HepG2 (cell line): Measurements from ENCODE around the gene BEST2. TPM values are rescaled to one million over a fixed set of nuclear protein-coding genes. Genes with fewer than 3 reads are reported as not detected.
A peak's percentile ranks its signal among the peaks of the same experiment; 100 is the strongest.

Source experiments
- E2F2 ChIP-seq: sonication (generic); formaldehyde crosslinking; IDR thresholded peaks from 2 replicates; pipeline ENCODE4 v1.4.0; 2020; ENCODE audit warnings: missing genetic modification reagents, borderline replicate concordance
- FLYWCH1 ChIP-seq: sonication (generic); formaldehyde crosslinking; IDR thresholded peaks from 2 replicates; pipeline ENCODE4 v1.8.1; 2023; ENCODE audit warnings: mild to moderate bottlenecking, missing genetic modification reagents
- GABPB1 ChIP-seq: IDR thresholded peaks from 2 replicates; pipeline ENCODE4 v1.6.1; 2016; ENCODE audit warnings: mild to moderate bottlenecking, missing genetic modification reagents, moderate library complexity, missing compliant biosample characterization
- GRHL1 ChIP-seq: sonication (generic); formaldehyde crosslinking; conservative IDR thresholded peaks from 2 replicates; pipeline ENCODE4 v1.8.0; 2022; ENCODE audit warnings: missing genetic modification reagents
- HOXA7 ChIP-seq: sonication (generic); formaldehyde crosslinking; IDR thresholded peaks from 2 replicates; pipeline ENCODE4 v1.8.1; 2022; ENCODE audit warnings: mild to moderate bottlenecking, missing genetic modification reagents, moderate library complexity
- LCORL ChIP-seq, 2 experiments: fragments of 450-650 bp in 1 of 2; sonication (generic) in 1 of 2; formaldehyde crosslinking in 1 of 2; IDR thresholded peaks; 2 replicates each; pipeline versions ENCODE4 v1.5.0 to v1.6.1; 2017 to 2020; ENCODE audit warnings: antibody characterized with exemption in 1 of 2, missing genetic modification reagents in 1 of 2
- NFE2 ChIP-seq: sonication (generic); formaldehyde crosslinking; IDR thresholded peaks from 2 replicates; pipeline ENCODE4 v1.4.0; 2020; ENCODE audit warnings: missing genetic modification reagents
- RERE ChIP-seq: IDR thresholded peaks from 2 replicates; pipeline ENCODE4 v1.6.1; 2016; ENCODE audit warnings: low read depth, missing genetic modification reagents, missing compliant biosample characterization
- SRF ChIP-seq: IDR thresholded peaks from 2 replicates; pipeline ENCODE4 v1.6.1; 2011; ENCODE audit warnings: mild to moderate bottlenecking, low read depth, low read length, moderate library complexity
- TCF7L2 ChIP-seq: IDR thresholded peaks from 2 replicates; pipeline ENCODE4 v1.6.1; 2011; ENCODE audit warnings: mild to moderate bottlenecking, low read depth, low read length, moderate library complexity
- TSC22D2 ChIP-seq: sonication (generic); formaldehyde crosslinking; IDR thresholded peaks from 2 replicates; pipeline ENCODE4 v1.5.1; 2020; ENCODE audit warnings: missing genetic modification reagents, mild to moderate bottlenecking, borderline replicate concordance
- ZBTB1 ChIP-seq: sonication (generic); formaldehyde crosslinking; IDR thresholded peaks from 2 replicates; pipeline ENCODE4 v1.4.0; 2020; ENCODE audit warnings: missing genetic modification reagents, borderline replicate concordance
- ZBTB21 ChIP-seq: sonication (generic); formaldehyde crosslinking; IDR thresholded peaks from 2 replicates; pipeline ENCODE4 v1.4.0; 2020; ENCODE audit warnings: missing genetic modification reagents
- polyA plus RNA-seq, 8 experiments: library from polyadenylated mRNA; depleted of rRNA in 3 of 8; stranded (reverse) in 7 of 8; unstranded in 1 of 8; fragments of >200 nt; fragmentation: Illumina TruSeq in 4 of 8; extraction: Trizol in 4 of 8; gene quantifications; 2 replicates each; pipeline versions ENCODE4 v1.2.1 to v1.2.3, GENCODE V29; 2011 to 2016; ENCODE audit warnings: low read depth in 4 of 8, missing spikeins in 1 of 8, mixed read lengths in 1 of 8; ENCODE audit not compliant: insufficient read depth in 1 of 8
- total RNA-seq, 5 experiments: library from RNA; depleted of rRNA; stranded (reverse); fragments of >200 nt; fragmentation: Illumina TruSeq; extraction: Trizol; gene quantifications; 2 replicates each; pipeline ENCODE4 v1.2.3, GENCODE V29; 2016; ENCODE audit warnings: low read depth in 1 of 5
- TF ChIP-seq, protein P1 (sequence below): sonication (generic); formaldehyde crosslinking; IDR thresholded peaks from 2 replicates; pipeline ENCODE4 v1.5.1; 2020; ENCODE audit warnings: missing genetic modification reagents, mild to moderate bottlenecking, borderline replicate concordance
- TF ChIP-seq, protein P2 (sequence below): sonication (generic); formaldehyde crosslinking; IDR thresholded peaks from 2 replicates; pipeline ENCODE4 v1.4.0; 2020; ENCODE audit warnings: mild to moderate bottlenecking, low read depth, missing genetic modification reagents

Gene BEST2
- total and polyA plus RNA-seq, 2 of the 13 experiments (the other 11 are each of a cell fraction or from before 2014, with no cell fraction given), result not detected

GRCh38 chr19:12801466-12802266 lies 50.1 kb downstream of the BEST2 start, which contains the start of the genes PRDX2 and THSD8 (continued):
- TF ChIP-seq, protein P1, sequence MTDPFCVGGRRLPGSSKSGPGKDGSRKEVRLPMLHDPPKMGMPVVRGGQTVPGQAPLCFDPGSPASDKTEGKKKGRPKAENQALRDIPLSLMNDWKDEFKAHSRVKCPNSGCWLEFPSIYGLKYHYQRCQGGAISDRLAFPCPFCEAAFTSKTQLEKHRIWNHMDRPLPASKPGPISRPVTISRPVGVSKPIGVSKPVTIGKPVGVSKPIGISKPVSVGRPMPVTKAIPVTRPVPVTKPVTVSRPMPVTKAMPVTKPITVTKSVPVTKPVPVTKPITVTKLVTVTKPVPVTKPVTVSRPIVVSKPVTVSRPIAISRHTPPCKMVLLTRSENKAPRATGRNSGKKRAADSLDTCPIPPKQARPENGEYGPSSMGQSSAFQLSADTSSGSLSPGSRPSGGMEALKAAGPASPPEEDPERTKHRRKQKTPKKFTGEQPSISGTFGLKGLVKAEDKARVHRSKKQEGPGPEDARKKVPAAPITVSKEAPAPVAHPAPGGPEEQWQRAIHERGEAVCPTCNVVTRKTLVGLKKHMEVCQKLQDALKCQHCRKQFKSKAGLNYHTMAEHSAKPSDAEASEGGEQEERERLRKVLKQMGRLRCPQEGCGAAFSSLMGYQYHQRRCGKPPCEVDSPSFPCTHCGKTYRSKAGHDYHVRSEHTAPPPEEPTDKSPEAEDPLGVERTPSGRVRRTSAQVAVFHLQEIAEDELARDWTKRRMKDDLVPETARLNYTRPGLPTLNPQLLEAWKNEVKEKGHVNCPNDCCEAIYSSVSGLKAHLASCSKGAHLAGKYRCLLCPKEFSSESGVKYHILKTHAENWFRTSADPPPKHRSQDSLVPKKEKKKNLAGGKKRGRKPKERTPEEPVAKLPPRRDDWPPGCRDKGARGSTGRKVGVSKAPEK (CRISPR knock-in tag), result 0 out of 2 replicates have a peak, but pooled peaks have one; percentile 89
- TF ChIP-seq LCORL (IDR thresholded peaks at IDR 0.05) (no peak), LCORL (CRISPR knock-in tag; IDR thresholded peaks at IDR 0.05) (peak; percentile 14; the same call in 1 of the 2 replicates), GRHL1 (no peak), E2F2 (0 out of 2 replicates have a peak, but pooled peaks have one; percentile 40), GABPB1 (CRISPR knock-in tag) (peak; percentile 84), TCF7L2 (no peak), SRF (no peak), ZBTB1 (CRISPR knock-in tag) (no peak), NFE2 (CRISPR knock-in tag) (no peak), TSC22D2 (CRISPR knock-in tag) (peak; percentile 19; the same call in 1 of the 2 replicates), ZBTB21 (peak; percentile 20; the same call in 1 of the 2 replicates), FLYWCH1 (CRISPR knock-in tag) (no peak), RERE (CRISPR knock-in tag) (peak; percentile 54), HOXA7 (no peak)
- TF ChIP-seq, protein P2, sequence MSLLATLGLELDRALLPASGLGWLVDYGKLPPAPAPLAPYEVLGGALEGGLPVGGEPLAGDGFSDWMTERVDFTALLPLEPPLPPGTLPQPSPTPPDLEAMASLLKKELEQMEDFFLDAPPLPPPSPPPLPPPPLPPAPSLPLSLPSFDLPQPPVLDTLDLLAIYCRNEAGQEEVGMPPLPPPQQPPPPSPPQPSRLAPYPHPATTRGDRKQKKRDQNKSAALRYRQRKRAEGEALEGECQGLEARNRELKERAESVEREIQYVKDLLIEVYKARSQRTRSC (CRISPR knock-in tag), result peak; percentile 91; the same call in 1 of the 2 replicates
